HG02759 (cell line): Measurements from ENCODE around the gene PLPP4.

ENCODE experiments used
- ATAC-seq: cut with Tn5 transposase; IDR thresholded peaks from one replicate; pipeline ENCODE4 v1.9.1; 2021; ENCODE audit warnings: mild to moderate bottlenecking, moderate library complexity; ENCODE audit not compliant: unreplicated experiment

Gene PLPP4

DNA sequence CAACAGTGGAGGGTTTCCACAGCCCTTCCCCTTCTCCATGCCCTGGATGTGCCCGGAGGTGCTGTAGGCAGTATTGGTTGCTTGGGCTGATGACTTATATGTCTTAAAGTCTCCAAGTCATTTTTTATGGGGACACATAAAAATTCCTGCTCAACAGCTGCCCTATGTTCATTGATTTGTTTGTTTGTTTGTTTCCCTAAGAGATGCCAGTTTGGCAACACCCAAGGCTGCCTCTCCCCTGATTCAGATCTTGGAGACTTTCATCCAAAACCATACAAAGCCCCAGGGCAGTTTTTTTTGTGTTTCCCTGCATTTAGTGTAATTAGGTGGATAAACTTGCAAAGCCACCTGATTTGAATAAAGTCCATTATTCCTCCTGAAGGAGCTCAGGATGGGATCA, 115.3 kb downstream of the PLPP4 start:
- no peak for ATAC-seq

DNA sequence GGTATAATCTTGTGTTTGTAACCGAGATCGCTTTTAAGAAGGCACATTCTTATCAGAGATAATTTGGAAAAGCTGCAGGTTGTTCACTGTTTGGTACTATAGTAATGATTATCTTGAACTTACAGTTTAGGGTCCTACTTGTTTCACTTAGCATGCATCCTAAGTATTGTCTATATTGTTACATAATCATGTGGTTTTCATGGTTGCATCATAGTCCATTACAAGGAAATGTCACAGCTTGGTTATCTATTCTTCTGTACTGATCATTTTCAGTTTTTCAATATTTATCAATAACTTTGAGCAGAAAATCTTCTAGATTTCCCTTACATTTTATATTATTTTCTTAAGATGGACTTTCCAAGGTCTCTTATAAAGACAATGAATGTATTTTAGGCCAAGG, 116.3 kb downstream of the PLPP4 start:
- no peak for ATAC-seq

DNA sequence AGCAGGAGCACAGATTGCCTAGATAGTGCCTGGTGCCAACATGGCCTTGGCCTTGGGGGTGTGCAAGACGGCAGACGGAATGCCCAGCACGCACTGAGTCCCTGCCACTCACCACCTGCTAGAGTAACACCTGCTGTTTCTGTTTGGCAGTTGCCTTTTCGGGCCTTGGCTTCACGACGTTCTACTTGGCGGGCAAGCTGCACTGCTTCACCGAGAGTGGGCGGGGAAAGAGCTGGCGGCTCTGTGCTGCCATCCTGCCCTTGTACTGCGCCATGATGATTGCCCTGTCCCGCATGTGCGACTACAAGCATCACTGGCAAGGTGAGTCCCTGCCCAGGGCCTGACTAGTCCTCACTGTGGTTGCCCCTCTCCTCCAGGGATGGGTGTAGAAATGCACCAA, 118.0 kb downstream of the PLPP4 start:
- no peak for ATAC-seq

- no peak for ATAC-seq
Observed at GRCh38 chr10:120575411-120575810, 118.4 kb downstream of the PLPP4 start.

DNA sequence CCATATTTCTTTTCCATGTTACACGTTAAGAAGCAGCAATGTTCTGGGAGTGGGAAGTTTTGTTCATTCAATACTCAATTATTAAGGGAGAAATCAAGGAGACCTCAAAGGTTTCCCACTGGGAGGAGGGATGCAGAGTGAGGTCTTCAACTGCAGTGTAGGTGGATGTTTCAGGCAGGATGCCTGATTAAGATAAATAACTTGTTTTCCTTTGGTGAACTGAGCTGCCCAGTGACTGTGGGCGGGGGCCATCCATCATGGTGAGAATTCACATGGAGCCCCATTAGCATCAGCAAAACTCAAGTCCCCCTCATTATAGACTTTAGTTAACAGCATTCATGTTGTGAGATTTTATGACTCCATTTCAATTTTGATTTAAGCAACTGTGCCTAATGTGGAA, 121.1 kb downstream of the PLPP4 start:
- no peak for ATAC-seq

- ATAC-seq = no peak
Observed at GRCh38 chr10:120578890-120579289, 121.9 kb downstream of the PLPP4 start.

- ATAC-seq = no peak
Observed at GRCh38 chr10:120580918-120581895, 124.2 kb downstream of the PLPP4 start.

- no peak for ATAC-seq
Observed at GRCh38 chr10:120582753-120583152, 125.7 kb downstream of the PLPP4 start.

GRCh38 chr10:120583424-120584108, 126.5 kb downstream of the PLPP4 start:
- ATAC-seq = no peak

- ATAC-seq = no peak
Observed at GRCh38 chr10:120584786-120585185, 127.8 kb downstream of the PLPP4 start.

- ATAC-seq = no peak
Observed at GRCh38 chr10:120586471-120586872, 129.4 kb downstream of the PLPP4 start.

GRCh38 chr10:120587061-120587460, 130.0 kb downstream of the PLPP4 start:
- ATAC-seq = no peak

DNA sequence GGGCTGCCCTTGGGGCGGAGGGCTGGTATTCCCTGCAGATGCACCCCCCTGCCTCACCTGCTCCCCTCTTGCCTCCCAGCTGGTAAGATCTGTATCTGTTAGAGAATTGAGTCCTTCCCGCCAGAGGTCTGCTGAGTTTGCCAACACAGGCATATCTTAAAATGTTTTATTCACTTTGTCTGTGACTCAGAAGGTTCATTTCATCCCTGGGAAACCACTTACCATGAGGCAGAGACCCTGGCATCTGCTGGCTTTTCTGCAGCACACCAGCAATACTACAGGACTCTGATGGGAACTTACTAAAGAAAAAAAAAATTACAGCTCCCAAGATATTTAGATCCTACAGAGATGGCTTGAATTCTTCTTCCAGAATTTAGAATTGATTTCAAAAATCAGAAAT, 131.3 kb downstream of the PLPP4 start:
- no peak for ATAC-seq

GRCh38 chr10:120593693-120594092, 136.7 kb downstream of the PLPP4 start:
- ATAC-seq = no peak

DNA sequence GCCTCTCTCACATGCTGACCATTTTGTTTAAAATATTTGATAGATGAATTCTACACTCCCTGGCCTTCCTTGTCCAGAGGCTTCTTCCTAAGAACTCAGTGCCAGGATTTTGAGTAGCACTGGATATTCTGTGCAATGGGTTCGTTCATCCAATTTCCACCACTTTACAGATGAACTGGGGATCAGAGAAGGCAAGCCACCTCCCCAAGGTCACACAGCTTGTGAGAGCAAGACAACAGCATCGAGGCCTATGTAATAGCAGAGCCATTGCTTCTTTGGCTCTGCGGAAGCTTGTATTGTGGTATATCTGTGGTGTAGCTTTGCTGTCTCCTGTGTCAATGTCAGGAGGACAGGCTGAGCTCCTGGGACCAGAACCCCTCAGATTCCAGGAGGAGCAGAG, 140.9 kb downstream of the PLPP4 start:
- ATAC-seq = no peak

DNA sequence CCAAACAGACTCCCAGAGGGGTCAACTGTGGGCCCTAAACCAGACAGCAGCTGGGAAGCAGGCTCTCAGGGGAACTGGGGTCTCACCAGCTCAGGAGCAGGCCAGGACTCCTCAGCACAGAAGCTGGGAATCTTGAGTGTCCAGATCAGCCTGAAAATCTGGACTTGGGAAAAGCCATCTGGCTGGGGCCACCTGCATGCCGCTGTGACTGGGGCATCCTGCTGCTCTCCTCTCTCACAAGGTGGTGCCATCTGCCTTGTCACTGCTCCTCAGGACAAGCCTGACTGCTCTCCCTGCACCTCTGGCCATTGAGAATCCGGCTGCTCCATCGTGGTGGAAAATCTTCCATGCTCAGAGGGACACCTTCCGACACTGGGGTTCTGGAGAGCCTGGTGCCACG, 141.4 kb downstream of the PLPP4 start:
- ATAC-seq = no peak

DNA sequence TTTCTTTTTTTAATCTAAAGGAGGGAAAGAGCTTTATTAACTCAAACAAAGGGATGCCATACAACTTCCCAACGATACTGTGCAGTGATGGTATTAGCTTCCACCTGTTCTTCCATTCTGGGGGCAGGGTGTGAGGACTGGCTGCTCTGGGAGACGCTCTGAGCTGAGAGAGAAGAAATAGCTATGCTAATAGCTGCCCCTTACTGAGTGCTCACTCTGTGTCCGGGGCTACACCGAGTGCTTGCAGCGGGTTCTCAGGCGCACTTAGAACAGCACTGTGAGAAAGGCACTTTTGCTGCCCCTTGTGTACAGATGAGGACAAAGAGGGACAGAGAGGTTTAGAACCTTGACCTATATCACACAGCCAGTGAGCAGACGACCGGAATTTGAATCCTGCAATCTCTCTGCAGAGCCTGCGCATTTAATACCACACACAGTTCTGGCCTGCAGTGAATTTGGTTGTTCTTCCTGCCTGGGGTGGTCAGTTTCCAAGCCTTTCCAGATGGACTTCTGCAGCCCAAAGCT, 142.2 kb downstream of the PLPP4 start:
- no peak for ATAC-seq

GRCh38 chr10:120600871-120601649, 144.0 kb downstream of the PLPP4 start:
- no peak for ATAC-seq

GRCh38 chr10:120601999-120602398, 145.0 kb downstream of the PLPP4 start:
- ATAC-seq = no peak

DNA sequence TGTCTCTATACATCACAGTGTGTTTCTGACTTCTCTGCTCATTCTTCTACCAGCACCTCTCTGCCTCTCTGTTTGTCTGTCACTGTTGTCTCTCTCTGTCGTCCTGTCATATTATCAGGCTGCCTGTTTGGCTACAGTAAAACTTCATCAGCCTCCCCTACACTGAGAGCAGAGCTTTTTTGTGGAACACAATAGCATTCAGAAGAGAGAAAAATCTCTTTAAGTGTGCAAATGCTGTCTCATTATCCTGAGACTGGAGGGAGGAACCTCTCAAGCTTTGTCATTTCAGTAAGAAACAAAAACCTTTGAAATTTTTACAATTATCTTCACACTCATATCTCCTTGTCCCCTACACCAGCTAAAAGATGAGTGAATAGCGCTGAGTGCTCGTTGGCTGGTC, 148.4 kb downstream of the PLPP4 start:
- no peak for ATAC-seq
